ENCODE data around the gene TTLL11.
"Not testable (repeated sequence)": the region's sequence is repeated elsewhere in the genome, so short reads cannot be mapped to it uniquely, and the experiment has no call there.

Gene TTLL11

GRCh38 chr9:122085260-122085659, 7.8 kb downstream of the TTLL11 start:
- no peak for DNase-seq (ENCODE audit: low read depth)

- no peak for DNase-seq (ENCODE audit: low read depth)
These were observed 9.0 kb downstream of the TTLL11 start for GRCh38 chr9:122084026-122084675.

DNA sequence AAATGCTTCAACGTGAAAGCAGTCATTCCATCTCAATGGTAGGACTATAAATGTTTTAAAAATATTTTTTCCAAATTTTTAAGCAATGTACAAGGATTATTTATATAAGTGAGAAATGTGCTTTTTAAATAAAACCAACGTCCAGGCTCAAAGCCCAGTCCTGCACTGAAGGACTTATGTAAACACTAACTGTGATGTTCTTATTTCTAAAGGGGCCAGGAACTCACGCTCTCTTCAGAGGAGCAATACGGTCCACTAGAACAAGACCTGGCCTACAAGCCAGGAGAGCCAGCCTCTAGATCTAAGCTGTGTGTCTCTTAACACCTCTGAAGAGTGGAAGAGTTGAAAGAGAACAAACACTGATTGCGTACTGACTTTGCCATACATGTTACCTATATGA, 12.1 kb downstream of the TTLL11 start:
- no peak for DNase-seq (ENCODE audit: low read depth)

DNA sequence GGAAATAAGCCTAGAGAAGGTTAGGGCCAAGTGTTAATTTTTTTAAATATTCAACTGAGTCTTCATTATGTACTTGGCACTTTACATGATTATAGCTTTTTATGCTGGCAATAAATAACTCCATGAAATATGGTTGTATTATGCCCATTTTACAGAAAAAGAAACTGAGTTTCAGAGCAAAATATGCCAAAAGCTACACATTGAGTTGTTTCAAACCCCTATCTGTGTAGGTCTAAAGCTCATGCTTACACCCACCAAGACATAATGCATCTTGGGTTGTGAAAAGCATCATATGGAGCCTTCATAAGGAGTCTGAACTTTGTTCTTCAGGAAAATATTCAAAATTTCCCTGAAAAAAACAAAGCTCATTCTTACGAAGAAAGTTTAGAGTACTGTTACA, 14.6 kb downstream of the TTLL11 start:
- DNase-seq (ENCODE audit: low read depth), result no peak

- no peak for DNase-seq (ENCODE audit: low read depth)
These were observed 16.3 kb downstream of the TTLL11 start for GRCh38 chr9:122076773-122077172.

GRCh38 chr9:122076117-122076516, 17.0 kb downstream of the TTLL11 start:
- no peak for DNase-seq (ENCODE audit: low read depth)

GRCh38 chr9:122075135-122076030, 17.7 kb downstream of the TTLL11 start:
- DNase-seq (ENCODE audit: low read depth), result peak; percentile 58

GRCh38 chr9:122071715-122072114, 21.4 kb downstream of the TTLL11 start:
- DNase-seq (ENCODE audit: low read depth), result no peak

DNA sequence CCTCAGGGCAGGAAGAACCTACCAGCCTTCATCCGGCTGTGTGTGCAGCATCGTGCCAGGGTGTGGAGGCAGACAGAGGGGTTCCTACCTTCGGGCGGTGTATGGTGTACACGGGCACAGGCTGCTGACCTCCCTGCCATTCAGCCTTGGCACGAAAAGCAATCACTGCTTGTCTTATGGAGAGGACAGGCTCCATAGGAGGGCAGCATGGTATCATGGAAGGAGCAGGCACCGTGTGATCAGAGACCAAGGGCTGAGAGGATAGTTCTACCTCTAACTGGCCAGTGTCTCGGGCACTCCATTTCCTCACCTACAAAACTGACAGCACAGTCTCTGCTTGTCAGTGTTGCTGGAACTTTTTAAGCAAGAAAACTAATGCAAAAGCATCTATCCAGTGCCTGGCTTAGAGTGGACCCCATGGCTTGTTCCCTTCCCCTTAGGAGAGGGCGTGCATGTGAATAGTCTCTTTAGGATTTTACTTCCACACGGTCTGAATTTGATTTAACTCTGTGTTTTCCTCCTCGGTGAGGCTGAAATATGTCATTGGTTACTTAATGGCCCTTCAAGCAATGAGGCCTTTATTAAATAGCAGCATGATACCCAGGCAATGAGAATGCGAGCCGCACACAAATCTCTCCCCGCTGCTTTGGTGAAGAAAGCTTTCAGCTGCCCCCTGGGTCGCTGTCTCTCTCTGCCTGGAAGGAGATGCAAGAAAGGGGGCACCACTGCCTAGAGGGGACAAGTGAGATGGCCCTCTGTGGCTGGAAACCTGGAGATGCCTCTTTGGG, 22.2 kb downstream of the TTLL11 start:
- DNase-seq (ENCODE audit: low read depth), result no peak

DNA sequence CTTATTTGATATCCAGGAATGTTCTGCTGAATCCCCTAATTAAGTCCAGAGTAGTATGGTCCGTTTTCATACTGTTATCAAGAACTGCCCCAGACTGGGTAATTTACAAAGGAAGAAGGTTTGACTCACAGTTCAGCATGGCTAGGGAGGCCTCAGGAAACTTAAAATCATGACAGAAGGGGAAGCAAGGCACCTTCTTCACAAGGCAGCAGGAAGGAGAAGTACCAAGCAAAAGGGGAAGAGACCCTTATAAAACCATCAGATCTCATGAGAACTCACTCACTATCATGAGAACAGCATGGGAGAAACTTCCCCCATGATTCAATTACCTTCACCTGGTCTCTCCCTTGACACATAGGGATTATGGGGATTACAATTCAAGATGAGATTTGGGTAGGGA, 26.4 kb downstream of the TTLL11 start:
- not testable (repeated sequence) for DNase-seq (ENCODE audit: low read depth)

- no peak for DNase-seq (ENCODE audit: low read depth)
These were observed 27.0 kb downstream of the TTLL11 start for GRCh38 chr9:122065923-122066629.

DNA sequence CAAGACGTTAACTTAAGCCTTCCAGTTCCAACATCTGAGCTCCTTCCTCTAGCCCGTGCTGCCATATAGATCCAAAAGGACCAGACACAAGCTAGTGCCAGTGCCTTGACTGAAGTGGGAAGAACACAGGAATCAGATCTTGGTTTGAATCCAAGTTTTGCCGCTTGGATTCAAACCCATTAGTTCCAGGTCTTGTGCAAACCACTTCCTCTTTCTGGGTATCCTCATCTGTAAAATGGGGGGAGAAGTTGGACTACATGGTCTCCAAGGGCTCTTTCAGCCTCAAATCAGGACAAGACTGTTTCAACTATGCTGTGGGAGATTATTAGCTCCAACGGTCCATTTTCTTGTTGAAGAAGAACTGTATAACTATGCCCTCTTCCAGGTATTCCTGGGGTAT, 32.6 kb downstream of the TTLL11 start:
- DNase-seq (ENCODE audit: low read depth), result no peak

DNA sequence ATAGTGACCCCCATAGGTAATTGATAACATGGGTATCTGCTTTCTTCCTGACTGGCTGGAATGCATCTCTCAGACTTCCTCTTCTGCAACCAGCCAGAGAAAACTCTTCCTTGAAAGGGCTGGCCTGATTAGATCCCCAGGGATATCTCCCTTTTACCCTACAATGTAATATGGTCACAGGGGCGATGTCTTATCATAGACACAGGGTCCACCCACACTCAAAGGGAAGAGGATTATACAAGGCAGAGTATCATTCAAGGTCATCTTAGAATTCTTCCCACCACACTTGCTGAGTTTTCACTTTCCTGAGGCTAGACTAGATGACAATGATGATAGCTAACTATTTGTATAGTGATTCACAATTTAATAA, 33.2 kb downstream of the TTLL11 start:
- peak; percentile 11 for DNase-seq (ENCODE audit: low read depth)

DNA sequence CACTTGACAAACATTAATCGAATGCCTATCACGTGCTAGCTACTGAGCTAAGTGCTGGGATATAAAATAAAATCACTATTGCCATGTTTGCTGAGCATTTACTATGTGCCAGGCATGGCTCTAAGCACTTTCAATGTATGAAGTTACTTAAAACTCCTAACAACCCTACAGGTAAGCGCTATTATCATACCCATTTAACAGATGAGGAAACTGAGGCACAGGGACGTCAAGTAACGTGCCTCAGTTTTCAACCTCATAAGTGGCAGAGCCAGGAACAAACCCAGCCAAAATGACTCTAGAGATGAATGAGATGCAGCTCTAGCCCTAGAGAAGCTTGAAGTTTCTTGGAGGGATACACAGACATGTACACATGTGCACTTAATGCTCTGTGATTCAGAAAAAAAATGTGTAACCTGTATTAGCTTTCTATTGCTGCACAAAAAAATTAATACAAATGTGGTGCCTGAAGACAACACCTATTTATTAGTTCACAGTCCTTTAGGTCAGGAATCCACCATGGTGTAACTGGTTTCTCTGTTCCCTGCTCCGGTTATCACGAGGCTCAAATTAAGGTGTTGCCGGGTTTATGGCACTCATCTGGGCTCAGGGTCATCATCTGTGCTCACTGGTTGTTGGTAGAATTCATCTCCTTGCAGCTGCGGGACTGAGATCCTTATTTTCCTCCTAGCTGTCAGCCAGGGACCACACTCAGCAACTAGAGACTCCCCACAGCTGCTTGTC, 33.7 kb downstream of the TTLL11 start:
- DNase-seq (ENCODE audit: low read depth), result no peak

DNA sequence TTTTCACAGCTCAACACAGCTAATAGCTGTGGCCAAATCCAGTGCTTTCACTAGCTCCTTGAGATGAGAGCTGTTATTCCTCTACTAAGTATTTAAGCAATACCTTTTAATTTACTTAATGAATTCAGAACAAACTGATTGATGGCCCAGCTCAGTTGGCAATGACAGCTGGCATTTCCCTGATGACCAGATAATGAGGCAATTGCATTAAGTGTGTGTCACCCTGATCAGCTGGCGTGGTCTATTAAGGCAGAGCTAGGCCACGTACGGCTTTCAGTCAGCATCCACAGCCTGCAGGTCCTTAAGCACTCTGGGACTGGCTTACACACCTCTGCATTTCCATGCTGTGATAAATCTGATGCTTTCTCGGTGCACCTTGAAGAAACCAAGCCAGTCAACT, 34.4 kb downstream of the TTLL11 start:
- no peak for DNase-seq (ENCODE audit: low read depth)

DNA sequence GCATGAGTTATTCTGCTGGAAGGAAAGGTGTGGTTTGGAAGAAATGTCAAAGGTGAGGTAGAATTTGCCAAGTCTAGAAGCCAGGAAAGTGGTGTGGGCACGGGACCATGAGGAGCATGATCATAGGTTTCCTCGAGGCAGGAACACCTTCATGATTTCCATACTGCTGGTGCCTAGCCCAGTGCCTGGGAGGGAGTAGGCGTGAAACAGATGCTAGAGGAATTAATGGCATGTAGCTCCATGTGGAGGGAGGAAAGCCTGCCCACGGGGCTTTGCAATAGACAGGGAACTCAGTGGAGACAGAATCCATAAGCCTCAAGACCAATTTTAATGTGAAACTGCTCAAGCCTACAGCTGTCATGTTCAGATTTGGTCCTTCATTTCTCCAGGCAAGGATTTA, 35.1 kb downstream of the TTLL11 start:
- DNase-seq (ENCODE audit: low read depth), result no peak

GRCh38 chr9:122057211-122057610, 35.9 kb downstream of the TTLL11 start:
- no peak for DNase-seq (ENCODE audit: low read depth)

GRCh38 chr9:122056484-122056883, 36.6 kb downstream of the TTLL11 start:
- peak; percentile 27 for DNase-seq (ENCODE audit: low read depth)

- no peak for DNase-seq (ENCODE audit: low read depth)
These were observed 37.4 kb downstream of the TTLL11 start for GRCh38 chr9:122055701-122056100.

DNA sequence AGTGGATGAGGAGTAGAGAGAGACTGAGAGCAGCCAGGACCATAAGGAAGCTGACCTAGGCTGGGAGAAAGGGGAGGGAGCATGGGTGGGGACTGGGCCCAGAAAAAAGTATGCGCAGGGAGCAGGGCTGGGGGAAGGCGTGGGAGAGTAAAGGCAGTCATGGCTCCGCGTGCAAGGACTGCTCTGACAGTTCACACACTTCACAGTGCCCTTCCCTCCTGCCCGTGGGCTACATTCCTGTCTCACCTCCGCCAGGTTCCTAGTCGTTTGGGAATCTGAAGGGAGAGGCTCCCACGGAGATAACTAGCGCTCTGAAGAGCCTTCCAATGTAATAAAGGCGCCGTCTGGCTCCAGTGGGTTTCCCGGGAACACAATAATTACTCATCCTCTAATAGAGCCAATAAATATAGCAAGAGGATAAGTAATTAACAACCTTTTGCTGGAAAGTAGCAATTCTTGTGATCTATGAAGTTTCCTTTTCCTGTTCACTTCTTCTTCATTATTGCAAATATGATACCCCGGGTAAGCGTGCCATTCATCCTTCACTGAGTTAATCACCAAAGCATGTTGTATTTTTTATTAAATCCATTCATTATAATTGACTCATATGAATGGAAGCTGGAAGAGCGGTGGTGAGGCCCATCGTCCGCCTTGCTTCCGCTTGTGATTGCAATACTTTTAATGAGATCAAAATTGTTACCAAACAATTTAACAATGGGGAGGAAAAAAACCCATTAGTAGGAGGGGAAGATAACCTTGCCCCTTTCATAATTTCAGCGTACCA, 39.3 kb downstream of the TTLL11 start:
- no peak for DNase-seq (ENCODE audit: low read depth)

- DNase-seq (ENCODE audit: low read depth), result no peak
These were observed 40.0 kb downstream of the TTLL11 start for GRCh38 chr9:122053064-122053463.
